ELF-1 (cell line): ENCODE measurements around the gene RING1.

Experiments used
- DNase-seq: peaks from one replicate; pipeline ENCODE4 v3.0.0-alpha.2; 2016; ENCODE audit warnings: low read depth, low spot score

Gene RING1

DNA sequence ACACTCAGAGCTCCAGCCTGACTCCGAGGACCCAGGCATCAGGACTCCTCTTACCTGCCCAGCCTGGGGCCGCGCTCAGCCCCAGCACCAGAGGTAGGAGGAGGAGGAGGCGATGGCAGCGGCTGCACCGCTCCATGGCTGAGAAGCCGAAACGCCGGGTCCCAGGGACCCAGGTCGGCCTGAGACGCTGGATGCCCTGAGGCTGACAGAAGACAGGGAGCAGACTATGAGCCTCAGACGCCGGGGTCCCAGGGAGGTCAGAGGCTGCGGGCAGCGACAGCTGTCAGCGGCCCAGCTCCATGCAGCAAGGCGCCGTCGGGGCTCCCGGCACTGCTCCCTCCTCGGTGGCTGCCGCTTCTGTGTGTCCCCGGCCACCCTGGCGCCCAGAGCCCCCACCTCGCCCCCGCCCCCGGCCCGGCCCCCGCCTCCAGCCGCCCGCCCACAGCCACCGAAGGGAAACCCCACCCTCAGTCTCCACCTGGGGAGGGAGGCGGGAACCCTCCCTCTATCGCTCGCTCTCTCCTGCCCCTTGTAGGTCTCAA is 16.1 kb upstream of the RING1 start, which contains the start of gene COL11A2:
COL11A2 (minus strand) TSS at position 363 of the 542 bp plus-strand sequence; CDS start at position 136, 227 bp downstream.
- DNase-seq: peak; percentile 56

DNA sequence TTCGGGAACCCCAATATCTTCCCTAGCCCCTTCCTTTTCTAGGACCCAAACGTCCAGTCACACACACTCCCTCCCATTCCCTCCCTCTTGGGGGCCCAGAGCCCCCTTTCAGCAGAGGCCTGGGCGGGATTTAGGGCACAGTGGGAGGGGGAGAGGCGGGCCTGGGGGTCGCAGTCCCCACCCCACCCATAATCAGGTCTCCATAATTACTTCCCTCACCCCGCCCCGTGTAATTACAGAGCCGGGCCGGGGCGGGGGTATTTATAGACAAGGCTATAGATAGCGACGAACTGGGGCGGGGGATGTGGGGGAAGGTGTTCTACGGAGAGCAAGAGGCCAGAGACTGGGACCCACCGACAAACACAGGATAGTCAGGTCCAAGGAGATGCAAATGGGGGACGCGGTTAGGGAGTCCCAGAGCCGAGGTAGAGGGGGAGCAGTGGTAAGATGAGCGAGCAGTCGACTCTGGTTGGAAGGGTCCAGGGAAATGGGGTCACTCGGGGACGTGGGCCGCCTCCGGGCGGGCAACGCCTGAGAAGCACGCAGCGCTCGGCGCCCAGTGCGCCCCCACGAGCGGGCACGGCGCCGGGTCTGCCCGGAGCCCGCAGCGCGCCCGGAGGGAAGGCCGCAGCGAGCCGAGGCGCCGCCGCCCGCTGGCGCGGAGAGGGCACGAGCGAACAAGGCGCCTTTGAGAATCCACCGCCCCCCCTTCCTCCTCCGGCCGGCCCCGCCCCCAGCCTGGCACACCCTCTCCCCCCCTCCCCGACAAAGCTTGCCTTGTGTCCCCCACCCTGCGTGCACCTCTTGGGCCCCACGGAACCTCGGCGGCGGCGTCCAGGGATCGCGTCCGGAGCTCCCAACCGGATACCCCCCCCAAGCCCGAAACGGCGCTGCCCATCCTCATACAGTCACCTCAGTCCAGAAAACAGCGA is 15.4 kb upstream of the RING1 start:
- no peak for DNase-seq

GRCh38 chr6:33193619-33194018 is 14.7 kb upstream of the RING1 start:
- DNase-seq: no peak

GRCh38 chr6:33194431-33194979 is 13.8 kb upstream of the RING1 start:
- no peak for DNase-seq

DNA sequence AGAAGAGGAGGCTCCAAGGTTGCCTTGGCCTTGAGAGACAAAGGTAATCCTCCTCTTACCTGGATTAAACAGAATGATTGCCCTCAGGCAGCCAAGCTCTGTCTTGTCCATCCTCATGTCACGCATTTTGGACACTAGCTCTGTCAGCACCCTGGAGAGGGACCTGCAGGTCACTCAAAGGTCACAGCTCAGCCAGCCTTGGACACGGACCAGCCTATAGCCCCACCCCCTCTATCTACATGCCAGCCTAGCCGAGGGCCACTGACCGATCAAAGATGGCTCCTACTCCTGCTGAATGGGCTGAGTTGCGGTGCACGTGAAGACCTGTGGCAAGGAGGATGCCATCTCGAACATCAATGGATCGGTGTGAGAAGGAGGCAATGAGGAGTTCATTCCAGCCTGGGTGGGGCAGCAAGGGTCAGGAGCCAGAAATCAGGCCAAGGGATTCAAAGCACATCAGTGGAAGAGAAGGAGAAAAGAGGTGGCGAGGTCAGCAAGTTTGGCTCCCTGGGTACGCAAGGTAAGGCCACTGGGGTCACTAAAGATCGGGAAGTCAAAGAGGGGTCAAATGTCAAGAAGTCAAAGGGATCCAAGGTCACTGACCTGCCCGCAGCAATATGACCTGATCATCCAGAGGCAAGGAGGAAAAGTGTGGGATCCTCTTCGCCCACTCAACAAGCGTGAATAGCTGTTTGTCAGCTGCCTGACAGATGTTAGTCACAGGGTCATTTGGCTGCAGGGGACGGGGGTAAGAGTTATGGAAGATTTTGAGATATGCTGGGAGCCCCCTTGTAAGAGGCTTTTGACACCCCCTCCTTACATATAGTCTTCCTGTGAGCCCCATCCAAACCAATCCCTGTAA is 12.8 kb upstream of the RING1 start:
- no peak for DNase-seq

GRCh38 chr6:33197431-33198048 is 10.8 kb upstream of the RING1 start:
- DNase-seq: peak; percentile 77

GRCh38 chr6:33198159-33198852 is 10.0 kb upstream of the RING1 start:
- DNase-seq: no peak

DNA sequence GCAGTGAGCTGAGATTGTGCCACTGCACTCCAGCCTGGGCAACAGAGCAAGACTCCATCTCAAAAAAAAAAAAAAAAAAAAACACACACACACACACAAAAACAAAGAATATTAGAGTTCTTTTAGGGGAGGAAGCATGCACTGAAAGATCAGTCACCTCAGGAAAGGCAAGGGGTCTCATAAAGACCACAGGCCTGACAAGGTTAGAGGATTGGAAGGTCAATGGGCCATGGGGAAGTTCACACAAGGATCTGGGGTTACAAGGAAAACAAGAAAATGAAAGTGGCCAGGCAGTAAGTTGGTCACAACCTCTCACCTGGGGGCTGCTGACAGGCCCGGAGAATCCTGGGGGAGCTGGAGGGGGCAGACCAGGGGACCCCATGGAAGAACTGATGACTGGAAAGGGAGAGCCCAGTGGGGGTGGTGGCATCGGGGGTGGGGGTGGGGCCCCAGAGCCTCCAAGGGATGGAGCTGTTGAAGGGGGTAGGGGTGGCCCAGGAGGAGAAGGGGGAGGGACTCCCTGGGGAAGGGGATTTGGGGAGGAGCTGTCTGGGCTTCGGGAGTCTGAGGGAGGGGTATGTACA is 9.4 kb upstream of the RING1 start:
- no peak for DNase-seq

- DNase-seq: no peak
These were observed 8.5 kb upstream of the RING1 start for GRCh38 chr6:33199687-33200218.

GRCh38 chr6:33200219-33201146 is 7.8 kb upstream of the RING1 start, which contains the start of the genes RXRB and SLC39A7:
RXRB (minus strand) TSS chr6:33200665; CDS start chr6:33200476, 189 bp downstream.
SLC39A7 (plus strand) TSS chr6:33200867; CDS start chr6:33201246, 379 bp downstream.
- DNase-seq: peak; percentile 99

GRCh38 chr6:33201147-33201545 is 7.2 kb upstream of the RING1 start:
- no peak for DNase-seq

GRCh38 chr6:33201935-33202334 is 6.4 kb upstream of the RING1 start:
- no peak for DNase-seq

- DNase-seq: no peak
These were observed 5.5 kb upstream of the RING1 start for GRCh38 chr6:33202799-33203198.

DNA sequence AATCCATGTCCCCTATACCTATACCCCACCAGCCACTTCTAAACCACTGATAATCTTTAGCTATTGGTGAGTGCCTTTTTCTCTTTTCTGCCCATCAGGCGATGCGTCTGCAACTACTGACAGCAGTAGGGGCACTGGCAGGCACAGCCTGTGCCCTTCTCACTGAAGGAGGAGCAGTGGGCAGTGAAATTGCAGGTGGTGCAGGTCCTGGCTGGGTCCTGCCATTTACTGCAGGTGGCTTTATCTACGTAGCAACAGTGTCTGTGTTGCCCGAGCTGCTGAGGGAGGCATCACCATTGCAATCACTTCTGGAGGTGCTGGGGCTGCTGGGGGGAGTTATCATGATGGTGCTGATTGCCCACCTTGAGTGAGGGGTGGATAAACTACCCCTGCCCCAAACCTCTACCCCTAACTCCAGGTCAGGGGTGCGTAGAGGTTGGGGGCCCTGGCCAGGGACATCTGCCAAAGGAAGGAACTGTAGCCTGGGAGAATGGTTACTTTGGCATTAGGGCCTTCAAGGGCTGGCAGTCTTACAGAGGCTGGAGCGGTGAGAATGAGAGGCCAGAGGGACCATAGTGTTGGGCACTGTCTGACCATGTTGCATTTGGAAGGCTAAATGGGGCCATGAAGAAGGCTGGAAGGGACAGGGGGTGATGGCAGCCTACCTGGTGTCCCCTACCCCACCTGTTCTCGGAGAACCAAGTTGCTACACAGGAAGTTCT is 4.7 kb upstream of the RING1 start:
- DNase-seq: no peak

GRCh38 chr6:33204165-33204414 is 4.2 kb upstream of the RING1 start:
- no peak for DNase-seq

DNA sequence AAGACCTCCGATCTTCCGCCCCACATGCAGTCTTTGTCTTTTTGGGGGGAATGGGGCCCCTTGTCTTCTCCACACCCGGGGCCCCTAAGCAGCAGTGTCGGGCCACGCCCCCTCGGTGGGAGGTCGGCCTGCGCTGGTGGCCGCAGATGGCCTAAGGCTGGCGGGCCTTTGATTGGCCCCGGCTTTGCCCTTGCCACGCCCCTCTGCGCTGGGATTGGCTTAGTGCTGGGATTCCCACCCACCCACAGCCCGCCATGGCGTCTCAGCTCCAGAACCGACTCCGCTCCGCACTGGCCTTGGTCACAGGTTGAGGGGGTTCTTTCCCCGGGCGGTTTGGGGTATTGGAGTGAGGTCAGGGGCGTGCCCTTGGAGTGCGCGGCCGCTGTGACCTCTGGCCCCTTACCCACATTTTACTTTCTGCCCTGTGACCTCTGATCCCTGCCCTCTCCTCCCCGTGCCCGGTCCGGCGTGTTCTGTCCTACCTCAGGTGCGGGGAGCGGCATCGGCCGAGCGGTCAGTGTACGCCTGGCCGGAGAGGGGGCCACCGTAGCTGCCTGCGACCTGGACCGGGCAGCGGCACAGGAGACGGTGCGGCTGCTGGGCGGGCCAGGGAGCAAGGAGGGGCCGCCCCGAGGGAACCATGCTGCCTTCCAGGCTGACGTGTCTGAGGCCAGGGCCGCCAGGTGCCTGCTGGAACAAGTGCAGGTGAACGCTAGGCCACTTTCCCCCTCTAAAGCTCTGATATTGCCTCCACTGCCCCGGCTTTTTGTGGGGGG is 3.7 kb upstream of the RING1 start, which contains the start of gene HSD17B8:
HSD17B8 (plus strand) TSS at position 241 of the 776 bp plus-strand sequence; CDS start at position 255, 14 bp downstream.
- peak; percentile 94 for DNase-seq
